OCI-LY3 (cell line): ENCODE data around the gene TCN2.

ENCODE experiments used
- EZH2phosphoT487 ChIP-seq: fragments of 200-600 bp; shearing (Covaris generic); IDR thresholded peaks from 2 replicates; pipeline ENCODE4 v1.6.1; 2018; ENCODE audit warnings: antibody characterized with exemption, mixed run types, low read depth
- TF ChIP-seq, protein P1 (sequence below): fragments of 200-600, 300-600 bp; sonication (generic); IDR thresholded peaks from 2 replicates; pipeline ENCODE4 v1.5.1; 2014; ENCODE audit warnings: antibody characterized with exemption, low read length, low read depth

- TF ChIP-seq EZH2phosphoT487 = no peak
- TF ChIP-seq, protein P1, sequence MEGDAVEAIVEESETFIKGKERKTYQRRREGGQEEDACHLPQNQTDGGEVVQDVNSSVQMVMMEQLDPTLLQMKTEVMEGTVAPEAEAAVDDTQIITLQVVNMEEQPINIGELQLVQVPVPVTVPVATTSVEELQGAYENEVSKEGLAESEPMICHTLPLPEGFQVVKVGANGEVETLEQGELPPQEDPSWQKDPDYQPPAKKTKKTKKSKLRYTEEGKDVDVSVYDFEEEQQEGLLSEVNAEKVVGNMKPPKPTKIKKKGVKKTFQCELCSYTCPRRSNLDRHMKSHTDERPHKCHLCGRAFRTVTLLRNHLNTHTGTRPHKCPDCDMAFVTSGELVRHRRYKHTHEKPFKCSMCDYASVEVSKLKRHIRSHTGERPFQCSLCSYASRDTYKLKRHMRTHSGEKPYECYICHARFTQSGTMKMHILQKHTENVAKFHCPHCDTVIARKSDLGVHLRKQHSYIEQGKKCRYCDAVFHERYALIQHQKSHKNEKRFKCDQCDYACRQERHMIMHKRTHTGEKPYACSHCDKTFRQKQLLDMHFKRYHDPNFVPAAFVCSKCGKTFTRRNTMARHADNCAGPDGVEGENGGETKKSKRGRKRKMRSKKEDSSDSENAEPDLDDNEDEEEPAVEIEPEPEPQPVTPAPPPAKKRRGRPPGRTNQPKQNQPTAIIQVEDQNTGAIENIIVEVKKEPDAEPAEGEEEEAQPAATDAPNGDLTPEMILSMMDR = no peak
These were observed 42.8 kb upstream of the TCN2 start for GRCh38 chr22:30564045-30564760.
